Measurements from ENCODE around the gene ADPRS. TPM values are rescaled to one million over a fixed set of nuclear protein-coding genes. Genes with fewer than 3 reads are reported as not detected.

The ADPRS gene
- total and polyA plus RNA-seq, 2 donors (not counting 1 experiment from before 2014, with no cell fraction given): 25.3 to 30.9 TPM

GRCh38 chr1:36081926-36082485 is 6.7 kb upstream of the ADPRS start:
- Histone ChIP-seq H3K79me2 (ENCODE audit: control insufficient read depth, insufficient read depth, low read length) (no peaks in the 10 kb centered on the region), H3K27me3 (ENCODE audit: control insufficient read depth, insufficient read depth, low read length) (no peaks in the 10 kb centered on the region)
- DNase-seq (ENCODE audit: low read depth in 2 of 2): no peak

GRCh38 chr1:36083219-36083618 is 5.5 kb upstream of the ADPRS start:
- H3K9ac ChIP-seq (ENCODE audit: insufficient read depth, low read length): no peak overlapping the region
- H2AFZ ChIP-seq (ENCODE audit: low read length): no peak overlapping the region
- H3K79me2 ChIP-seq (ENCODE audit: control insufficient read depth, insufficient read depth, low read length): no peaks in the 10 kb centered on the region
- TF ChIP-seq CTCF (conservative IDR thresholded peaks at IDR 0.05 in 1 of 2, IDR thresholded peaks at IDR 0.05 in 1 of 2; ENCODE audit: low read depth in 1 of 2, low read length in 2 of 2) (no peak), EZH2 (IDR thresholded peaks at IDR 0.05; ENCODE audit: low read length, missing control alignments) (no peak)
- H3K27ac ChIP-seq (ENCODE audit: insufficient read depth, low read length): no peak overlapping the region
- no peak overlapping the region for H3K4me2 ChIP-seq (ENCODE audit: extremely low read depth, insufficient read depth, low read length)
- H3K4me1 ChIP-seq (ENCODE audit: control insufficient read depth, extremely low read depth, insufficient read depth, low read length): no peaks in the 10 kb centered on the region
- no peaks in the 10 kb centered on the region for H3K36me3 ChIP-seq (ENCODE audit: control insufficient read depth, insufficient read depth, low read length)
- no peaks in the 10 kb centered on the region for H4K20me1 ChIP-seq (ENCODE audit: control insufficient read depth, extremely low read depth, insufficient read depth, low read length)
- no peak for DNase-seq (ENCODE audit: low read depth in 2 of 2)
- H3K9me3 ChIP-seq (ENCODE audit: control insufficient read depth, insufficient read depth, low read depth, low read length): no peaks in the 10 kb centered on the region
- no peak overlapping the region for H3K4me3 ChIP-seq (replicated peaks in 1 of 4; ENCODE audit: control extremely low read depth in 1 of 4, insufficient read depth in 1 of 4, low read depth in 3 of 4, low read length in 4 of 4)
- H3K27me3 ChIP-seq (ENCODE audit: control insufficient read depth, insufficient read depth, low read length): no peaks in the 10 kb centered on the region

More at GRCh38 chr1:36081926-36082485, 6.7 kb upstream of the ADPRS start:
- H4K20me1 ChIP-seq (ENCODE audit: control insufficient read depth, extremely low read depth, insufficient read depth, low read length): no peaks in the 10 kb centered on the region
- H3K9ac ChIP-seq (ENCODE audit: insufficient read depth, low read length): no peak overlapping the region
- H3K9me3 ChIP-seq (ENCODE audit: control insufficient read depth, insufficient read depth, low read depth, low read length): no peaks in the 10 kb centered on the region
- H3K4me1 ChIP-seq (ENCODE audit: control insufficient read depth, extremely low read depth, insufficient read depth, low read length): no peaks in the 10 kb centered on the region
- no peak overlapping the region for H3K27ac ChIP-seq (ENCODE audit: insufficient read depth, low read length)
- no peak overlapping the region for H2AFZ ChIP-seq (ENCODE audit: low read length)
- no peak overlapping the region for H3K4me2 ChIP-seq (ENCODE audit: extremely low read depth, insufficient read depth, low read length)
- no peak overlapping the region for H3K4me3 ChIP-seq (replicated peaks in 1 of 4; ENCODE audit: control extremely low read depth in 1 of 4, insufficient read depth in 1 of 4, low read depth in 3 of 4, low read length in 4 of 4)
- H3K36me3 ChIP-seq (ENCODE audit: control insufficient read depth, insufficient read depth, low read length): no peaks in the 10 kb centered on the region
- TF ChIP-seq CTCF (conservative IDR thresholded peaks at IDR 0.05 in 1 of 2, IDR thresholded peaks at IDR 0.05 in 1 of 2; ENCODE audit: low read depth in 1 of 2, low read length in 2 of 2) (no peak), EZH2 (IDR thresholded peaks at IDR 0.05; ENCODE audit: low read length, missing control alignments) (no peak)

- H3K4me2 ChIP-seq (ENCODE audit: extremely low read depth, insufficient read depth, low read length): peak within 1 kb of the TSS; percentile 75
- no peak within 1 kb of the TSS for H3K27ac ChIP-seq (ENCODE audit: insufficient read depth, low read length)
- TF ChIP-seq CTCF (conservative IDR thresholded peaks at IDR 0.05 in 1 of 2, IDR thresholded peaks at IDR 0.05 in 1 of 2; ENCODE audit: low read depth in 1 of 2, low read length in 2 of 2): no peak
- TF ChIP-seq EZH2 (IDR thresholded peaks at IDR 0.05; ENCODE audit: low read length, missing control alignments): no peak
- no peaks in the 10 kb centered on the region for H3K4me1 ChIP-seq (ENCODE audit: control insufficient read depth, extremely low read depth, insufficient read depth, low read length)
- DNase-seq (ENCODE audit: low read depth in 2 of 2): peak in 1 of 2 donors; percentile 18
- H3K27me3 ChIP-seq (ENCODE audit: control insufficient read depth, insufficient read depth, low read length): no peaks in the 10 kb centered on the region
- peak within 1 kb of the TSS; percentile 21 to 55 (median 46) for H3K4me3 ChIP-seq (replicated peaks in 1 of 4; ENCODE audit: control extremely low read depth in 1 of 4, insufficient read depth in 1 of 4, low read depth in 3 of 4, low read length in 4 of 4)
- H4K20me1 ChIP-seq (ENCODE audit: control insufficient read depth, extremely low read depth, insufficient read depth, low read length): no peaks in the 10 kb centered on the region
- peaks cover 1% of the 10 kb centered on the region for H3K79me2 ChIP-seq (ENCODE audit: control insufficient read depth, insufficient read depth, low read length)
- no peaks in the 10 kb centered on the region for H3K9me3 ChIP-seq (ENCODE audit: control insufficient read depth, insufficient read depth, low read depth, low read length)
- H3K36me3 ChIP-seq (ENCODE audit: control insufficient read depth, insufficient read depth, low read length): no peaks in the 10 kb centered on the region
- peak within 1 kb of the TSS; percentile 28 for H2AFZ ChIP-seq (ENCODE audit: low read length)
- peak within 1 kb of the TSS; percentile 48 for H3K9ac ChIP-seq (ENCODE audit: insufficient read depth, low read length)
Measured at GRCh38 chr1:36083635-36084496, 4.8 kb upstream of the ADPRS start, which contains the start of gene TEKT2. TSS of gene TEKT2 (plus strand) at chr1:36084094. CDS start at chr1:36084922, 828 bp downstream.
